H1 (cell line): Measurements from ENCODE around the gene MEX3D. TPM values are rescaled to one million over a fixed set of nuclear protein-coding genes. Genes with fewer than 3 reads are reported as not detected.

ENCODE experiments used
- CTCF ChIA-PET: fragments of 300-600 bp; sonication (Branson Sonifier 250); formaldehyde crosslinking; loops from one replicate; lab custom pipeline; 2021; ENCODE audit not compliant: partially characterized antibody; lab: Charles Lee
- POLR2A ChIA-PET: fragments of 300-600 bp; sonication (Branson Sonifier 250); formaldehyde crosslinking; loops from one replicate; lab custom pipeline; 2021; ENCODE audit warnings: inconsistent platforms; ENCODE audit not compliant: partially characterized antibody; lab: Charles Lee
- DNase-seq, 2 experiments: peaks; one replicate each; pipeline versions ENCODE4 v3.0.0 to v3.0.0-alpha.2; 2010 to 2022; ENCODE audit warnings: low spot score in 2 of 2, low read depth in 1 of 2, mixed read lengths in 1 of 2
- FAIRE-seq: peaks from 2 replicates; lab custom pipeline; 2011; peaks lifted over from hg19 to GRCh38; lab: Jason Lieb, UNC
- H2AFZ ChIP-seq: 2 replicates; pipeline ENCODE4 v1.8.1; 2012; ENCODE audit warnings: low read length, inconsistent platforms
- H2AK5ac ChIP-seq: 2 replicates; pipeline ENCODE4 v1.6.1; 2013; ENCODE audit warnings: low read depth, low read length
- H2BK120ac ChIP-seq: replicated peaks from 2 replicates; pipeline ENCODE3; 2013; ENCODE audit warnings: low read depth, low read length, inconsistent platforms
- H2BK12ac ChIP-seq: 2 replicates; pipeline ENCODE4 v1.6.1; 2013; ENCODE audit warnings: low read depth, low read length
- H2BK15ac ChIP-seq: 2 replicates; pipeline ENCODE4 v1.6.1; 2013; ENCODE audit warnings: low read length
- H2BK20ac ChIP-seq: 2 replicates; pipeline ENCODE4 v1.6.1; 2013; ENCODE audit warnings: low read length
- H2BK5ac ChIP-seq: 2 replicates; pipeline ENCODE4 v1.6.1; 2013; ENCODE audit warnings: low read depth, low read length
- H3K14ac ChIP-seq: 2 replicates; pipeline ENCODE4 v1.6.1; 2013; ENCODE audit warnings: inconsistent platforms; ENCODE audit not compliant: insufficient read length
- H3K18ac ChIP-seq: 2 replicates; pipeline ENCODE4 v1.6.1; 2013; ENCODE audit warnings: low read length; ENCODE audit errors: extremely low read depth
- H3K23ac ChIP-seq: 2 replicates; pipeline ENCODE4 v1.6.1; 2013; ENCODE audit warnings: inconsistent platforms; ENCODE audit not compliant: insufficient read length
- H3K23me2 ChIP-seq: 2 replicates; pipeline ENCODE4 v1.6.1; 2013; ENCODE audit warnings: low read depth, low read length
- H3K27ac ChIP-seq: 2 replicates; pipeline ENCODE4 v1.6.1; 2011; ENCODE audit warnings: low read depth, low read length, inconsistent platforms
- H3K27me3 ChIP-seq, 4 experiments: replicated peaks in 1 of 4; 1 replicate in 1 of 4; 2 replicates in 3 of 4; pipeline versions ENCODE4 v1.6.1 to v1.8.1; 2011 to 2013; ENCODE audit warnings: low read length in 3 of 4, mild to moderate bottlenecking in 3 of 4, inconsistent platforms in 2 of 4, mixed read lengths in 2 of 4, moderate library complexity in 1 of 4; ENCODE audit not compliant: control insufficient read depth in 3 of 4, insufficient read depth in 3 of 4; ENCODE audit errors: extremely low read depth in 1 of 4
- H3K36me3 ChIP-seq, 4 experiments: 2 replicates each; pipeline versions ENCODE4 v1.6.1 to v1.8.1; 2011 to 2013; ENCODE audit warnings: mild to moderate bottlenecking in 4 of 4, low read length in 3 of 4, moderate library complexity in 2 of 4, control low read depth in 1 of 4, inconsistent platforms in 1 of 4; ENCODE audit not compliant: insufficient read depth in 4 of 4, control insufficient read depth in 2 of 4
- H3K4ac ChIP-seq: replicated peaks from 2 replicates; pipeline ENCODE3; 2013; ENCODE audit warnings: low read length, low read depth, mixed read lengths, inconsistent platforms; ENCODE audit not compliant: insufficient read length
- H3K4me1 ChIP-seq, 4 experiments: replicated peaks in 1 of 4; 1 replicate in 1 of 4; 2 replicates in 3 of 4; pipeline versions ENCODE4 v1.6.1 to v1.8.1; 2011 to 2013; ENCODE audit warnings: low read length in 3 of 4, inconsistent platforms in 2 of 4, mixed read lengths in 1 of 4; ENCODE audit not compliant: insufficient read depth in 4 of 4, control insufficient read depth in 3 of 4
- H3K4me2 ChIP-seq, 2 experiments: 2 replicates each; pipeline versions ENCODE4 v1.6.1 to v1.8.1; 2011 to 2013; ENCODE audit warnings: low read depth in 2 of 2, low read length in 2 of 2, control low read depth in 1 of 2, inconsistent platforms in 1 of 2, mild to moderate bottlenecking in 1 of 2; ENCODE audit not compliant: insufficient read depth in 1 of 2
- H3K4me3 ChIP-seq, 4 experiments: fragments of 200-600, 300-600 bp in 1 of 4; sonication (generic), shearing (Covaris generic), sonication (Bioruptor Twin) in 1 of 4; 2 replicates each; pipeline versions ENCODE4 v1.5.1 to v1.8.1; 2011 to 2016; ENCODE audit warnings: low read length in 4 of 4, low read depth in 3 of 4, control low read depth in 2 of 4, inconsistent platforms in 2 of 4, mild to moderate bottlenecking in 2 of 4, mixed read lengths in 1 of 4, moderate library complexity in 1 of 4; ENCODE audit not compliant: insufficient read depth in 2 of 4; ENCODE audit errors: extremely low read depth in 1 of 4
- H3K56ac ChIP-seq: replicated peaks from 2 replicates; pipeline ENCODE3; 2013; ENCODE audit warnings: low read depth, mild to moderate bottlenecking, mixed read lengths, low read length, inconsistent platforms; ENCODE audit not compliant: insufficient read length
- H3K79me1 ChIP-seq: 2 replicates; pipeline ENCODE4 v1.6.1; 2013; ENCODE audit warnings: low read depth, low read length, control low read depth
- H3K79me2 ChIP-seq, 2 experiments: 2 replicates each; pipeline versions ENCODE4 v1.6.1 to v1.8.1; 2012 to 2013; ENCODE audit warnings: low read length in 2 of 2, mild to moderate bottlenecking in 2 of 2, inconsistent platforms in 1 of 2; ENCODE audit not compliant: insufficient read depth in 2 of 2, control insufficient read depth in 1 of 2
- H3K9ac ChIP-seq, 4 experiments: replicated peaks in 1 of 4; 1 replicate in 1 of 4; 2 replicates in 3 of 4; pipeline versions ENCODE4 v1.6.1 to v1.8.1; 2011 to 2013; ENCODE audit warnings: low read depth in 3 of 4, low read length in 3 of 4, control low read depth in 2 of 4, mild to moderate bottlenecking in 2 of 4, moderate library complexity in 2 of 4, inconsistent platforms in 1 of 4; ENCODE audit errors: extremely low read depth in 1 of 4
- H3K9me3 ChIP-seq, 2 experiments: 2 replicates each; pipeline versions ENCODE4 v1.6.1 to v1.8.1; 2012 to 2013; ENCODE audit warnings: mild to moderate bottlenecking in 2 of 2, moderate library complexity in 2 of 2, control low read depth in 1 of 2, inconsistent platforms in 1 of 2, low read depth in 1 of 2, low read length in 1 of 2, mixed read lengths in 1 of 2; ENCODE audit not compliant: insufficient read depth in 2 of 2
- H4K20me1 ChIP-seq, 2 experiments: replicated peaks in 1 of 2; 2 replicates each; pipeline versions ENCODE3 to v1.8.1; 2011 to 2013; ENCODE audit warnings: inconsistent platforms in 2 of 2, low read length in 2 of 2, mild to moderate bottlenecking in 1 of 2; ENCODE audit not compliant: insufficient read depth in 2 of 2, control insufficient read depth in 1 of 2
- H4K5ac ChIP-seq: 2 replicates; pipeline ENCODE4 v1.6.1; 2013; ENCODE audit warnings: low read length, low read depth, mixed read lengths, inconsistent platforms; ENCODE audit not compliant: insufficient read length
- H4K8ac ChIP-seq: 2 replicates; pipeline ENCODE4 v1.8.0; 2013; ENCODE audit warnings: mild to moderate bottlenecking, moderate library complexity, low read length, inconsistent platforms; ENCODE audit not compliant: insufficient read depth; ENCODE audit errors: extremely low read depth
- H4K91ac ChIP-seq: replicated peaks from 2 replicates; pipeline ENCODE3; 2013; ENCODE audit warnings: low read length, mixed read lengths, inconsistent platforms; ENCODE audit not compliant: insufficient read length
- EP300 ChIP-seq, 2 experiments: IDR thresholded peaks; 1 replicate in 1 of 2; 2 replicates in 1 of 2; pipeline ENCODE4 v1.6.1; 2011 to 2012; ENCODE audit warnings: low read depth in 2 of 2, low read length in 2 of 2, mild to moderate bottlenecking in 2 of 2, borderline replicate concordance in 1 of 2, inconsistent platforms in 1 of 2, moderate library complexity in 1 of 2
- EZH2 ChIP-seq: fragments of 200-600 bp; sonication (generic); IDR thresholded peaks from 2 replicates; pipeline ENCODE4 v1.7.1; 2012; ENCODE audit warnings: low read depth, mild to moderate bottlenecking, moderate library complexity, low read length, inconsistent platforms; ENCODE audit not compliant: severe bottlenecking
- KDM5A ChIP-seq: fragments of 200-600 bp; IDR thresholded peaks from 2 replicates; pipeline ENCODE4 v1.7.1; 2012; ENCODE audit warnings: mild to moderate bottlenecking, low read length, inconsistent platforms, mixed read lengths
- MAFK ChIP-seq: IDR thresholded peaks from 2 replicates; pipeline ENCODE4 v1.6.1; 2012; ENCODE audit warnings: low read depth, mild to moderate bottlenecking, improper control_type of control experiment, low read length
- RXRA ChIP-seq: IDR thresholded peaks from 2 replicates; pipeline ENCODE4 v1.6.1; 2011; ENCODE audit warnings: low read depth, mild to moderate bottlenecking, low read length, moderate library complexity; ENCODE audit not compliant: insufficient read depth
- SIX5 ChIP-seq: IDR thresholded peaks from 2 replicates; pipeline ENCODE4 v1.6.1; 2011; ENCODE audit warnings: mild to moderate bottlenecking, low read depth, low read length
- SP1 ChIP-seq: IDR thresholded peaks from 2 replicates; pipeline ENCODE4 v1.6.1; 2011; ENCODE audit warnings: low read depth, low read length
- SP2 ChIP-seq: IDR thresholded peaks from 2 replicates; pipeline ENCODE4 v1.6.1; 2012; ENCODE audit warnings: mild to moderate bottlenecking, low read length, inconsistent platforms
- SRF ChIP-seq: IDR thresholded peaks from 2 replicates; pipeline ENCODE4 v1.6.1; 2011; ENCODE audit warnings: mild to moderate bottlenecking, low read depth, low read length, moderate library complexity
- TCF12 ChIP-seq: IDR thresholded peaks from 2 replicates; pipeline ENCODE4 v1.6.1; 2011; ENCODE audit warnings: low read depth, mild to moderate bottlenecking, low read length
- YY1 ChIP-seq: IDR thresholded peaks from 2 replicates; pipeline ENCODE4 v1.6.1; 2011; ENCODE audit warnings: low read depth, mild to moderate bottlenecking, low read length
- WGBS, 2 experiments: shearing (Covaris generic) in 1 of 2; methylation state at CpG; one replicate each; pipeline versions ENCODE4 v1.1.6 to v1.1.7; 2013 to 2015; ENCODE audit warnings: low lambda C conversion rate in 2 of 2, mixed read lengths in 2 of 2, inconsistent platforms in 1 of 2, low coverage in 1 of 2, missing lambda C conversion rate in 1 of 2; ENCODE audit not compliant: insufficient replicate concordance in 2 of 2, insufficient coverage in 1 of 2, insufficient read length in 1 of 2; ENCODE audit errors: extremely low coverage in 1 of 2, missing lambda C conversion rate in 1 of 2; 5-methylcytosine and 5-hydroxymethylcytosine counted together
- polyA plus RNA-seq, 7 experiments: library from polyadenylated mRNA; depleted of rRNA in 3 of 7; stranded (reverse) in 5 of 7; unstranded in 2 of 7; fragments of >200 nt in 5 of 7; fragments of 200-250 nt in 2 of 7; gene quantifications; 1 replicate in 5 of 7; 2 replicates in 1 of 7; 4 replicates in 1 of 7; pipeline versions ENCODE4 v1.2.1 to v1.2.3, GENCODE V29; 2011 to 2013; ENCODE audit warnings: missing spikeins in 2 of 7, mixed read lengths in 2 of 7
- total RNA-seq: library from RNA; stranded (reverse); fragmentation: NEBNext Ultra II Directional; extraction: Animal tissue kit (Norgen Biotek cat#: 25700); gene quantifications from 2 replicates; pipeline ENCODE4 v1.2.1, GENCODE V29; 2021
- TF ChIP-seq, protein P1 (sequence below): IDR thresholded peaks from 2 replicates; pipeline ENCODE4 v1.6.1; 2012; ENCODE audit warnings: inconsistent platforms
- TF ChIP-seq, protein P2 (sequence below): IDR thresholded peaks from 2 replicates; pipeline ENCODE4 v1.6.1; 2011; ENCODE audit warnings: low read length, improper control_type of control experiment

The MEX3D gene
- total and polyA plus RNA-seq, 2 of the 8 experiments (the other 6 are each of a cell fraction or from before 2014, with no cell fraction given): 20.8 to 78.8 TPM

DNA sequence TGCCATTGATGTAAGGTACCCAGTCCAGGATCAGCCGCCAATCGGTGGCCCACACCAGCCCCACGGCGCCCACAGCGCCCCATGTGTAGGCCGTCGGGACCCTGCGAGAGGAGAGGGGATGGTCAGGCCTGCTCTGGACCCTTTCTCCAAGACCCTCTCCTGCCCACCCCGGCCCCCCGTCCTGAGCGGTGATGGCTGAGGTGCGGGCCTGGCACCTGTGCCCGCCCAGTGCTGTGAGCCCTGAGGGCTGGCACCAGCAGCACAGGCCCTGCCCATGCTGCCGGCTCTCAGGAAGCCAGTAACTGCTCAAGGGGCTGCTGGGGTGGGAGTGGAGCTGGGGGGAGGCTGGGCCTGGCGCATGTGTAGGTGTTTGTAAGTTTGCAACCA, 31.3 kb upstream of the MEX3D start:
- no peak overlapping the region for H3K14ac ChIP-seq
- H2BK12ac ChIP-seq: no peak overlapping the region
- H3K27ac ChIP-seq: no peak overlapping the region
- H2AK5ac ChIP-seq: no peak overlapping the region
- no peak overlapping the region for H3K4me2 ChIP-seq
- no peak overlapping the region for H2BK120ac ChIP-seq
- no peak overlapping the region; the same call in 1 of the 2 replicates for H4K8ac ChIP-seq
- H3K4me1 ChIP-seq: 0 out of 7 replicates have a peak, but pooled peaks cover 0 to 2% (median 0%) of the 10 kb centered on the region in 4 experiments
- H3K79me2 ChIP-seq: peaks cover under 1 to 37% of the 10 kb centered on the region in 2 experiments; a peak in 3 of 4 replicates
- no peak overlapping the region for H4K91ac ChIP-seq
- H2AFZ ChIP-seq: no peak overlapping the region
- H2BK15ac ChIP-seq: no peak overlapping the region
- no peak for FAIRE-seq
- H4K5ac ChIP-seq: no peak overlapping the region
- 70% methylated on average over 2 of the region's 15 CpGs; no CpG with 5 or more reads in 1 of the 2 experiments for WGBS, 2 experiments
- ChIA-PET POLR2A (interaction anchor here (0.6 to 1.4 kb wide), 2 partner anchors 9 to 11 kb away, joined by 3 to 5 read pairs; no protein-coding TSS in a partner anchor), CTCF (interaction anchor here (0.7 to 1.9 kb wide), 4 partner anchors 8 to 53 kb away, joined by 3 to 6 read pairs (median 4); no protein-coding TSS in a partner anchor)
- H3K4me3 ChIP-seq: no peak overlapping the region
- no peak overlapping the region for H3K56ac ChIP-seq
- H3K79me1 ChIP-seq: peaks cover 16% of the 10 kb centered on the region
- no peaks in the 10 kb centered on the region for H3K9me3 ChIP-seq
- DNase-seq: no peak
- peaks cover 11 to 25% of the 10 kb centered on the region in 2 experiments for H4K20me1 ChIP-seq
- no peak overlapping the region for H3K23ac ChIP-seq
- H3K36me3 ChIP-seq: peaks cover 10 to 27% (median 22%) of the 10 kb centered on the region in 4 experiments
- no peak overlapping the region for H3K18ac ChIP-seq
- H2BK20ac ChIP-seq: no peak overlapping the region
- H3K23me2 ChIP-seq: no peaks in the 10 kb centered on the region
- no peak overlapping the region for H3K4ac ChIP-seq
- H2BK5ac ChIP-seq: no peak overlapping the region
- H3K9ac ChIP-seq: no peak overlapping the region
- H3K27me3 ChIP-seq: no peaks in the 10 kb centered on the region
- TF ChIP-seq TCF12 (no peak), EP300 (IDR thresholded peaks at IDR 0.05; ENCODE audit: borderline replicate concordance in 1 of 2, low read depth in 2 of 2, low read length in 2 of 2) (no peak), SP2 (no peak), KDM5A (no peak), RXRA (no peak), EZH2 (no peak), SIX5 (no peak), SP1 (no peak), SRF (no peak), YY1 (no peak), MAFK (no peak)
- TF ChIP-seq, protein P1, sequence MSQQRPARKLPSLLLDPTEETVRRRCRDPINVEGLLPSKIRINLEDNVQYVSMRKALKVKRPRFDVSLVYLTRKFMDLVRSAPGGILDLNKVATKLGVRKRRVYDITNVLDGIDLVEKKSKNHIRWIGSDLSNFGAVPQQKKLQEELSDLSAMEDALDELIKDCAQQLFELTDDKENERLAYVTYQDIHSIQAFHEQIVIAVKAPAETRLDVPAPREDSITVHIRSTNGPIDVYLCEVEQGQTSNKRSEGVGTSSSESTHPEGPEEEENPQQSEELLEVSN: no peak
- TF ChIP-seq, protein P2, sequence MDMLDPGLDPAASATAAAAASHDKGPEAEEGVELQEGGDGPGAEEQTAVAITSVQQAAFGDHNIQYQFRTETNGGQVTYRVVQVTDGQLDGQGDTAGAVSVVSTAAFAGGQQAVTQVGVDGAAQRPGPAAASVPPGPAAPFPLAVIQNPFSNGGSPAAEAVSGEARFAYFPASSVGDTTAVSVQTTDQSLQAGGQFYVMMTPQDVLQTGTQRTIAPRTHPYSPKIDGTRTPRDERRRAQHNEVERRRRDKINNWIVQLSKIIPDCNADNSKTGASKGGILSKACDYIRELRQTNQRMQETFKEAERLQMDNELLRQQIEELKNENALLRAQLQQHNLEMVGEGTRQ: no peak
